Loucy (cell line): Measurements from ENCODE around the gene CACNA2D3.

Experiments
- H2AFZ ChIP-seq: fragments of 200-600 bp; sonication (generic); 2 replicates; pipeline ENCODE4 v1.6.0; 2016; ENCODE audit warnings: antibody characterized with exemption, mild to moderate bottlenecking, low read length, moderate library complexity
- H3F3A ChIP-seq: fragments of 200-600 bp; 2 replicates; pipeline ENCODE4 v1.6.0; 2016; ENCODE audit warnings: antibody characterized with exemption, low read depth, mild to moderate bottlenecking
- H3K27me3 ChIP-seq: fragments of 200-600 bp; sonication (generic); 2 replicates; pipeline ENCODE4 v1.6.1; 2014; ENCODE audit warnings: low read length, mild to moderate bottlenecking; ENCODE audit not compliant: insufficient read depth, poor library complexity, severe bottlenecking
- H3K36me3 ChIP-seq: fragments of 200-600 bp; sonication (generic); 2 replicates; pipeline ENCODE4 v1.6.1; 2016; ENCODE audit warnings: low read length; ENCODE audit not compliant: insufficient read depth
- H3K4me1 ChIP-seq: fragments of 200-600 bp; sonication (generic); 2 replicates; pipeline ENCODE4 v1.5.1; 2014; ENCODE audit warnings: low read length, mild to moderate bottlenecking; ENCODE audit not compliant: insufficient read depth, poor library complexity, severe bottlenecking
- H3K4me2 ChIP-seq: fragments of 200-600 bp; sonication (generic); 2 replicates; pipeline ENCODE4 v1.6.0; 2014; ENCODE audit warnings: antibody characterized with exemption, low read length, low read depth, mild to moderate bottlenecking; ENCODE audit not compliant: poor library complexity, severe bottlenecking
- H3K4me3 ChIP-seq: fragments of 200-600 bp; sonication (generic); 2 replicates; pipeline ENCODE4 v1.5.1; 2014; ENCODE audit warnings: low read length, mild to moderate bottlenecking, mixed read lengths; ENCODE audit not compliant: poor library complexity, severe bottlenecking
- H3K79me2 ChIP-seq: fragments of 200-600 bp; sonication (generic); 2 replicates; pipeline ENCODE4 v1.6.1; 2014; ENCODE audit warnings: low read length; ENCODE audit not compliant: insufficient read depth
- H3K9ac ChIP-seq: fragments of 200-600 bp; sonication (generic); 2 replicates; pipeline ENCODE4 v1.6.0; 2014; ENCODE audit warnings: mild to moderate bottlenecking, low read depth, low read length, moderate library complexity; ENCODE audit not compliant: poor library complexity, severe bottlenecking
- H3K9me2 ChIP-seq: fragments of 200-600 bp; sonication (generic); replicated peaks from 2 replicates; pipeline ENCODE4 v1.6.1; 2016; ENCODE audit warnings: low read depth, low read length, mixed read lengths
- H3K9me3 ChIP-seq: fragments of 200-600 bp; sonication (generic); 2 replicates; pipeline ENCODE4 v1.6.1; 2014; ENCODE audit warnings: mild to moderate bottlenecking, antibody characterized with exemption, low read length, low read depth; ENCODE audit not compliant: insufficient read depth
- H4K20me1 ChIP-seq: fragments of 200-600 bp; sonication (generic); 2 replicates; pipeline ENCODE4 v1.6.0; 2014; ENCODE audit warnings: antibody characterized with exemption, low read length, mild to moderate bottlenecking; ENCODE audit not compliant: insufficient read depth, poor library complexity, severe bottlenecking
- EZH2phosphoT487 ChIP-seq: fragments of 200-600 bp; IDR thresholded peaks from 2 replicates; pipeline ENCODE4 v1.6.1; 2018; ENCODE audit warnings: antibody characterized with exemption, mild to moderate bottlenecking, moderate library complexity, borderline replicate concordance
- TF ChIP-seq, protein P1 (sequence below): fragments of 200-600 bp; sonication (generic); conservative IDR thresholded peaks from 2 replicates; pipeline ENCODE4 v1.5.1; 2014; ENCODE audit warnings: mild to moderate bottlenecking, antibody characterized with exemption, low read length

CACNA2D3 gene

DNA sequence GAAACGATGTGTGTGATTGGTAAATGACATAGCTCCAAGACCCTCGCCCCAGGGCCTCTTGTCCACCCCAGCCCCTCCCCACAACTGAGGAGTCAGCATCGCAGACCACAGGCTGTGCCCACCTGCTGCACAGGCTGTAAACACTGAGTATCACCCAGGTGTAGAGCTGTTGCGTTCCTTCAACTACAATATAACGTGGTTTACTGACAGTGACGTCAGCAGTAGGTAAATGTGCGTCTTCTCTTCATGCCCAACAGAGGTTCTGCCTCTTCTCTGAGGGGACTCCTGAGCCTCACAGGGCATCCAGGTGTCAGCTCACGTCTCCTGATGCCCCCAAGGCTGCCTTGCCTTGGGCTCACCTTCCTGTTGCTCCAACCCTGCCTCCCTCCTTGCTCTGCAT lies 395.1 kb downstream of the CACNA2D3 start:
- Histone ChIP-seq H2AFZ (no peak overlapping the region), H3K79me2 (no peaks in the 10 kb centered on the region), H3K9me2 (no peaks in the 10 kb centered on the region), H3F3A (no peaks in the 10 kb centered on the region), H3K36me3 (no peaks in the 10 kb centered on the region), H3K27me3 (no peaks in the 10 kb centered on the region), H3K9me3 (no peaks in the 10 kb centered on the region), H3K4me3 (no peak overlapping the region), H3K9ac (no peak overlapping the region), H3K4me2 (no peak overlapping the region), H3K4me1 (no peaks in the 10 kb centered on the region), H4K20me1 (no peaks in the 10 kb centered on the region)
- no peak for TF ChIP-seq EZH2phosphoT487
- TF ChIP-seq, protein P1, sequence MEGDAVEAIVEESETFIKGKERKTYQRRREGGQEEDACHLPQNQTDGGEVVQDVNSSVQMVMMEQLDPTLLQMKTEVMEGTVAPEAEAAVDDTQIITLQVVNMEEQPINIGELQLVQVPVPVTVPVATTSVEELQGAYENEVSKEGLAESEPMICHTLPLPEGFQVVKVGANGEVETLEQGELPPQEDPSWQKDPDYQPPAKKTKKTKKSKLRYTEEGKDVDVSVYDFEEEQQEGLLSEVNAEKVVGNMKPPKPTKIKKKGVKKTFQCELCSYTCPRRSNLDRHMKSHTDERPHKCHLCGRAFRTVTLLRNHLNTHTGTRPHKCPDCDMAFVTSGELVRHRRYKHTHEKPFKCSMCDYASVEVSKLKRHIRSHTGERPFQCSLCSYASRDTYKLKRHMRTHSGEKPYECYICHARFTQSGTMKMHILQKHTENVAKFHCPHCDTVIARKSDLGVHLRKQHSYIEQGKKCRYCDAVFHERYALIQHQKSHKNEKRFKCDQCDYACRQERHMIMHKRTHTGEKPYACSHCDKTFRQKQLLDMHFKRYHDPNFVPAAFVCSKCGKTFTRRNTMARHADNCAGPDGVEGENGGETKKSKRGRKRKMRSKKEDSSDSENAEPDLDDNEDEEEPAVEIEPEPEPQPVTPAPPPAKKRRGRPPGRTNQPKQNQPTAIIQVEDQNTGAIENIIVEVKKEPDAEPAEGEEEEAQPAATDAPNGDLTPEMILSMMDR: no peak

DNA sequence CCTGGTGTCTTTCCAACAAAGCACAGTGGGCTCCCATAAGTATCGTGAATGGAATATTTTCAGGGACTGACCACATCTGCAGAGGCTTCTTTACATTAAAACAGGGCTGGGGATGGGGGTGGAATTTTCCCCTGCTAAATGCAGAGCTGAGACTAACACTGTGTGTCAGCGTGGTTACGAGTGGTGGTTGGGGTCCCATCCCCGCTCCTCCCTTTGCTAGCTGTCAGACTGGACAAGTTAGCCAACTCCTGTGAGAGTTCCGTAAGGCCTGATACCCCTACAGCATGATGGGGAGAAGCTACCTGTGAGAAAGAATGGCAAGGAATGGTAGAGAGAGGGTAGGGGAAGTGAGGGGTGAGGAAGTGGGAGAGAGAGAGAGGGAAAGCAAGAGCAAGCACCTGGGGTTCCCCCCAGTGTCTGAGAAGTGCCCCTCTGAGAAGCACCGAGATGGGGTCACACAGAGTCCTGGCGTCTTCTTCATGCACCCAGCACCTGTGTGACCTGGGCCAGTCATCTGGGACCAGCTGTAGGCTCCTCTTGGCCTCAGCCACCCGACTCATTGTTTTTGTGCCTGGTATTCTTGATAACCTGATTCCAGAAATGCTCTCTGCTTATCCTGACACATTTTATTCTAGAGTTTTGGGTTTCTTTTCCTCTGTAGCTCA lies 395.8 kb downstream of the CACNA2D3 start:
- Histone ChIP-seq H3K4me1 (no peaks in the 10 kb centered on the region), H3F3A (no peaks in the 10 kb centered on the region), H4K20me1 (no peaks in the 10 kb centered on the region), H3K9ac (no peak overlapping the region), H3K79me2 (no peaks in the 10 kb centered on the region), H3K4me2 (no peak overlapping the region), H3K9me2 (no peaks in the 10 kb centered on the region), H3K36me3 (no peaks in the 10 kb centered on the region), H2AFZ (no peak overlapping the region), H3K4me3 (no peak overlapping the region), H3K9me3 (no peaks in the 10 kb centered on the region), H3K27me3 (no peaks in the 10 kb centered on the region)
- TF ChIP-seq EZH2phosphoT487: no peak

DNA sequence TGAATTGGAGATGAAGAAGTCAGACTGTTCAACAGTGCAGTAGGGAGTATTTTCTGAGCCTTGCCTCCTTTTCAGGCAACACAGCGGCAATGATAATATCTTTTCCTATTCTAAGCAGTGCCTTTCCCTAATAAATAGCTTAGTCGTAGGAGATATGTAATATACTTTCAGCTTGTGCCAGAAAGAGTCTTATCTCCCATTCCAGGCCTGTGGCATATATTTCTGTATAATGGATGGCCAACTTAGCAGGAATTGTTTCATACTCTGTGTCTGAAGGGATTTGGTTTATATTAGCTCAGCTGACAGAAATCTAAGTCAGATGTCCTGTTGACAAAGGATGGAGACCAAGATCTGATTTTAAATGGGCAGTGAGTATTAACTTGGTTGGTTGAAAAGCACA lies 397.1 kb downstream of the CACNA2D3 start:
- Histone ChIP-seq H3K9me3 (no peaks in the 10 kb centered on the region), H4K20me1 (no peaks in the 10 kb centered on the region), H3F3A (no peaks in the 10 kb centered on the region), H3K9ac (no peak overlapping the region), H3K4me1 (no peaks in the 10 kb centered on the region), H3K4me2 (no peak overlapping the region), H3K9me2 (no peaks in the 10 kb centered on the region), H3K4me3 (no peak overlapping the region), H3K27me3 (no peaks in the 10 kb centered on the region), H3K79me2 (no peaks in the 10 kb centered on the region), H2AFZ (no peak overlapping the region), H3K36me3 (no peaks in the 10 kb centered on the region)
- TF ChIP-seq, protein P1: no peak
- no peak for TF ChIP-seq EZH2phosphoT487

DNA sequence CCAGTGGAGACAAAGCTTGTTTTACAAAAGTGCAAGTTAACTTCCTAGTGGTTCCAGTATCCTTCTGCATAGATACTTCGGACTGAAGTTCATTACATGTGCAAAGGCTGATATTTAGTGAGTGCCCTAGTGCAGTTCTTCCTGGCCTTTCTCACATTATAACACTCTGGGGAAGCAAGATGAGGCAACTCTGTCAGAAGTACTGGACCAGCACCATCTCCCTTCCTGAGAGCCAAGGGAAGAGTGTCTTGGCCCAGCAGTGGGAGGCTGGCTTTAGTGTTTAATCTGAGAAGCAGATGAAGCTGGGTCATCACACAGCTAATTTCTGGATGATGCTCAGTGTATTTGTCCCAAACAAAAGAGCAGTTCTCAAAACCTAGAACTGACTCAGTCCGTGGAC lies 397.7 kb downstream of the CACNA2D3 start:
- H3K9ac ChIP-seq: no peak overlapping the region
- TF ChIP-seq EZH2phosphoT487: no peak
- TF ChIP-seq, protein P1: no peak
- H3K36me3 ChIP-seq: no peaks in the 10 kb centered on the region
- no peak overlapping the region for H3K4me3 ChIP-seq
- no peaks in the 10 kb centered on the region for H3K79me2 ChIP-seq
- no peaks in the 10 kb centered on the region for H3K9me2 ChIP-seq
- H3F3A ChIP-seq: no peaks in the 10 kb centered on the region
- no peak overlapping the region for H3K4me2 ChIP-seq
- no peaks in the 10 kb centered on the region for H3K9me3 ChIP-seq
- H3K4me1 ChIP-seq: no peaks in the 10 kb centered on the region
- no peaks in the 10 kb centered on the region for H3K27me3 ChIP-seq
- H2AFZ ChIP-seq: no peak overlapping the region
- H4K20me1 ChIP-seq: no peaks in the 10 kb centered on the region
